ENCODE measurements around the gene SCFD2. TPM values are rescaled to one million over a fixed set of nuclear protein-coding genes. Genes with fewer than 3 reads are reported as not detected.
"Not testable (repeated sequence)": the region's sequence is repeated elsewhere in the genome, so short reads cannot be mapped to it uniquely, and the experiment has no call there.

Gene SCFD2
- total RNA-seq, 1 donor, result 73.8 TPM

DNA sequence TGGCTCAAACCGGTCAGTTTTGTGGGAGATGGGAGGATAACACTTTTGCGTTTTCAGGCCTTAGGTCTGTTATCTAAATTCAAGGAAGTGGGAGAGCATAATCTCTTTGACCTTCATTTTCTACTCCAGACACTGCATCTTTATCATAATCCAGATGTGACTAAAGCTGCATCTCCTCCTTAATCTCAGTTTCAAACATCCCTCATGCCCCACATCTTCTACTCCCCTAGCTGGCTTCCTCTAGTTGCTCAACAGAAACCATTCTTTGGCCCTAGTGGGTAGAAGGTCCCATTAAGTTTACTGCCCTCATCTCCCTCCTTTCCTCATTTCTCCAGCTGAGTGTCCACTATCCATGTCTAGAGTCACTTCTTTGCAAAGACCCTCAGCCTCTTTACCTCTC lies 522.5 kb downstream of the SCFD2 start:
- DNase-seq (ENCODE audit: low read depth in 2 of 3, low spot score in 2 of 3), result no peak

DNA sequence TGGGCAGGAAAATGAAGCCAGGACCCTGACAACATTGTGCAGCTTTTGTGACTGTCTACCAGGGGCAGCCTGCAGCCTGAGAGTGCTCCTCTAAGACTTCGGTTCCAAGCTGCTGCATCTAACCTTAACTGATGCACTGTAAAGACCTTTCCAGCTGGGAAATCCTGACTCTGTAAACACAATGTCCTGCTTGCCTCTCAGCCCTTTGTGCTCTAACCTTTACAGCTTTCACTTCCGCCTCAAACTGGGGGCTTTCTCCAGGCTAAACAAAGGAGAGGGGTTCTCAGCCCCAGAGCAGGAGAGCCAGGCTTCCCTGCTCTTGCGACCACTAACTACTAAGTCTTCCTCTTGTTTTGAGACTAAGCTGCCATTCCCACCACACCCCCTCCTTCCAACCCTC lies 523.1 kb downstream of the SCFD2 start:
- DNase-seq (ENCODE audit: low read depth in 2 of 3, low spot score in 2 of 3), result no peak

DNA sequence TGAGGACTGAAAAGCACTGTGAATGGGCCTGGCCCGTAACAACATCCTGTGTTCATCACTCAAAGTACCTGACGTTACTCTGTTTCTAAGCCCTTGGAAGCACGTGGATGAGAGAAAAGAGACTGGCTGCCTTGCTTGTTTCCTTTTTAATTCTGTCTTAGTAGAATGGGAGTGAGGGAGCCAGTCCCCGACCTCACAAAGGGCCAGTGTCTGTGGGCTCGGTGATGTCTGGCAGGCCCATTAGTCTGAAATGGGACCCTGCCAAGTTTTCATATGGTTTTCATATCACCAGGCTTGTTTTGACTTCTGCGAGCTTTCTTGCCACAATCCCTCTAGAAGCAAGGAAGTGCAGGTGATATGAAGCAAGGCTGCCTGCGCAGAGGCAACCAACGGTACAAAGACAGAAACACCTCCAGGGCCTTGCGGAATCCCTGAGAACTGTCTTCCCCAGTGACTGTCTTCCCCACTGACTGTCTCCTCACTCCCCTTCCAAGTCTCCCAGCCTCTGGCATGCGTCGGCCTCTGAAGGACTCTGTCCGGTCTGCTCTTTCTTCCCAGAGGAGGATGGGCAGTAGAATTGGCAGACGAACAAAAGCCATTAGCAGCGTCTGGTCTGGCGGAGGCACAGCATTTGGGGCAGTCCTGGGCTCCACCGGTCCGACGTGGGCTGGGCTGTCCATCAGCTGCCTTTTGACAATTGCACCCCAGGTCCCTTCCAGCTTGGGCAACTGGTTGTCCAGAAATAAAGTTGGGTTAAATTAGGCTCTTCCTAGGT lies 524.0 kb downstream of the SCFD2 start:
- no peak for DNase-seq (ENCODE audit: low read depth in 2 of 3, low spot score in 2 of 3)

DNA sequence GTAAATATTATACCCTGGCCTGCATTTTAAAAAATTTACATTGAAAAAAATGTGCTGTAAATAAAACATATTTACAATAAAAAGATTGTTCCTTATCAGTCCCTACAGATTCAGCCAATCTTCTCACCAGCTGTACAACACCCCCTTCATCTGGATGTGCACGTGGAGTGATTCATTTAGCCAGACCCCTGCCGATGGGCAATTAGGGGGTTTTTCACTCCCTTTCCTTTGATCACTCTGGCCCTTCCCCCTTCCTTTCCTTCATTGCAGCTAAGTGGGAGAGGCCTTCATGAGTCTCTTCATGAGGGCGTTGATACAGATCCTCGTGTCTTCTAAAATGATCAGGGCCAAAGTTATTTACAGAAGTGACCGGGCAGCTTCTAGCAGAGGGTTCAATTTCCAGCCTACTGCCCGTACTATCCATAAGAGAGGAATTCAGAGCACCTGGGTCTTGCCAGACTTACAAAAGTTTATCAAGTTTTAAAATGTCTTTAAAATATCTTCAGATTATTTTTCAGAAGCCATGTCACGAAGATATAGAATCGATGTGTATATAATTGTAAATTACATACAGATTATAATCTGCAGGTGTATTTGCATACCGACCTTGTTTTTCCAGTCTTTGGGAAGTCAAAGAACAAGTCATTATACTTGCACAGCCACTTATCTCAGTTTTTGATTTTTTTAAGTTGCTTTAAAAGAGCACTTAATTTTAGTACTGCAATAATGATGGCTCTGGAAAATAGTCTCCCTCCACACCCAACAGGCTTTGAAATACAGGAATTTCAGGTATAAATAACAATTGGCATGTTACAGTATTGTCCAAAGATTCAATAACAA lies 525.1 kb downstream of the SCFD2 start:
- no peak for DNase-seq (ENCODE audit: low read depth in 2 of 3, low spot score in 2 of 3)

DNA sequence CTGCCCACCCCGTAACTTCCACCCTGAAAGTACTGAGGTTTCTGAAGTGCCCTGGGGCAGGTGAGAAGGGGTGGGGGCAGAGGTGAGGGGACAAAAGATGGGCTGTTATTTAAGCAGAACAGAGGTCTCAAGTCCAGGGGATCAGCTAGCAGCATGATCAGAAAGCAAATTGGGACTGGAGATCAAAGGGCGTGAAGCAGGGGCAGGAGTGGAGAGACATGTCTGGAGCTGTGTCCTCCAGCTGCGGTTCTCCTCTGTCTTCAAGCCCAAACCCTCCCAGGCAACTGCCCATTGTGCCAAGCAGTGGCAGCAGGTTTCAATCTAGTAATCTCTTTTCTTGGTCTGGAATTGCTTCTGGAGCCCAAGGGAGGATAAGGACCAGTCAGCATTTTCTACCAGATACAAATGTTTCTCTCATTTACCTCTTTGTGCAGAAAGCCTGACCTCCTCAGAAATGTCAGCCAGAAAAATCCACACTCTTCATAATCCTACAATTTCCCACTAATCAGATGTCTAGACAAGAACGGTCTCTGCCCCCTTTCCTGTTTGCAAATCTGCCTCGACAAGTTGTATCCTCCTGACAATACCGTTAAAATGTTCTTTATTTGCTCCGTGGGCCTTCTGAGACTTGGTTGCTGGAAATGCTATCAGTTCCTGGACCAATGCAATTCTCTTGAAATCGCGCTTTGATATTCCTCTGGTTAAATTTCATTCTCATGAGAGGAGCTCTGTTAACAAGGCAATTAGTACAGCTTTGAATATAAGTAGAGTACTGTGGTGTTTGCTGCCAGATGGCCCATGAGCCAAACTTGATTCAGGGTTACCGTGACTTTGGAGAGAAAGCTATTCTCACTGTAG lies 526.9 kb downstream of the SCFD2 start:
- no peak for DNase-seq (ENCODE audit: low read depth in 2 of 3, low spot score in 2 of 3)

DNA sequence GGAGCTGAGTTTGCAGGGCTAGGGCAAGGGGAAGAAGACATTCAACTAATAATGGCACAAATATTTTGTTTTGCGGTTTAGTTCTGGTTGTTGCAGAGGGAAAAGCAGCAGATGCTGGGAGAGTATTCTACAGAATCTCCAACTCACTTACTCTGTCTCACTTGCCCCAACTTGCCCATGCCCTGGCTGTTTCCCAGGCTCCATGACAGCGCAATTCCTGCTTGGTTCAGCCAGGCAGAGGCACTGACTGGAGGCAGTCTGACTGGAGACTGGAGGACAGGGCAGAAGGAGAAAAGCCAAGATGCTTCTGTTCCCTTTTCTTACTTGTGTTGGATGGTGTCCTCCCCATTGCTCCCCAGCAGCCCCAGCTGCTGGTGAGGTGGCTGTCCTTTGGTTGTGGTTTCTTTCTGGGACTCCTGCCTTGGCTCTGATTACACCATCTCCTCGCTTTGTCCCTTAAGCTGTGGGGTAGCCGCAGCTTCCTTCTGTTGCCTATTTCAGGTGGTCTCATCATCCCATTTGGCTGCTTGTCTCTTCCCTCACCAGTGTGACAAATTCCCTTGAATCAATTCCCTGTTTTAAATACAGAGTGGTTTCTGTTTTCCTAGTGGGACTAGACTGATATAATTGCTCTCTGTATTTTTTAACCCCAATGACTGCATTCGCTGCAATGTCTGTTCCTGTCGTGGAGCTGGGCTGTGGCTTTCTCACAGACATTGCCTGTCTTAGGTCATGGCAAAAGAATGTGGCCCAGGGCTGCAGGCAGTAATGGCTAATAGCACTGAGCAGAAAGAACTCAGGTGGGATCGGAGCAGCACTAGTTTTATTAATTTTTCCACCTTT lies 527.9 kb downstream of the SCFD2 start:
- DNase-seq (ENCODE audit: low read depth in 2 of 3, low spot score in 2 of 3), result no peak

DNA sequence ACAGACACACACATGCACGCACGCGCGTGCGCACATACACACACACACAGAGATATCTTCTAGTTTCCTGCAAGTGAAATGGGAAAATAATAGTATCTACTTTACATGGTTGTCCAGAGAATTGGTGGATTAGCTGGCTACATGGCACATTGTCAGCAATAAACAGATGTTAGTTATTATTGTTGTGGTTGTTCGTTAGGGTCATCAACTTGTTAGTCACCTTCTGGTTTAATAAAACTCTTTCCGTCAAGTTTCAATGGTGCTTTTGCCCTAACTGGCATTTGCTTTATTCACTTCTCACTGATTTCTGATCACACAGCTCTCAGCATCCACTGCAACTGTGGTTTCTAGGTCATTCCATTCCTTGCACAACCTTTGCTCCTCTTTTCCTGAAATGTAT lies 529.2 kb downstream of the SCFD2 start:
- no peak for DNase-seq (ENCODE audit: low read depth in 2 of 3, low spot score in 2 of 3)

DNA sequence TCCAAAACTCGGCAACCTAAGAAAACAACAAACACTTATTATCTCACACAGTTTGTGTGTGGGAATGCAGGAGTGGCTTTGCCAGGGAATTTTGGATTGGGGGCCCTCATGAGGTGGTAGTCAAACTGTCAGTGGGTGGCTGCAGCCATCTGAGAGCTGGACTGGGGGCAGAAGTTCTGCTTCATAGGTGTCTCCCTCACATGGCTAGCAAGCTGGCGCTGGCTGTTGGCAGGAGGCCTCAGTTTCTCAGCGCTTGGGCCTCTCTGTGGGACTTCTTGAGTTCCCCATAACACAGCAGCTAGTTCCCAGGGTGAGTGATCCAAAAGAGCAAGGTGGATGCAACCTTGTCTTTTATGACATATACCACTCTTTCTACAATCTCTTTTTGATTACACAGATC lies 529.7 kb downstream of the SCFD2 start:
- no peak for DNase-seq (ENCODE audit: low read depth in 2 of 3, low spot score in 2 of 3)

DNA sequence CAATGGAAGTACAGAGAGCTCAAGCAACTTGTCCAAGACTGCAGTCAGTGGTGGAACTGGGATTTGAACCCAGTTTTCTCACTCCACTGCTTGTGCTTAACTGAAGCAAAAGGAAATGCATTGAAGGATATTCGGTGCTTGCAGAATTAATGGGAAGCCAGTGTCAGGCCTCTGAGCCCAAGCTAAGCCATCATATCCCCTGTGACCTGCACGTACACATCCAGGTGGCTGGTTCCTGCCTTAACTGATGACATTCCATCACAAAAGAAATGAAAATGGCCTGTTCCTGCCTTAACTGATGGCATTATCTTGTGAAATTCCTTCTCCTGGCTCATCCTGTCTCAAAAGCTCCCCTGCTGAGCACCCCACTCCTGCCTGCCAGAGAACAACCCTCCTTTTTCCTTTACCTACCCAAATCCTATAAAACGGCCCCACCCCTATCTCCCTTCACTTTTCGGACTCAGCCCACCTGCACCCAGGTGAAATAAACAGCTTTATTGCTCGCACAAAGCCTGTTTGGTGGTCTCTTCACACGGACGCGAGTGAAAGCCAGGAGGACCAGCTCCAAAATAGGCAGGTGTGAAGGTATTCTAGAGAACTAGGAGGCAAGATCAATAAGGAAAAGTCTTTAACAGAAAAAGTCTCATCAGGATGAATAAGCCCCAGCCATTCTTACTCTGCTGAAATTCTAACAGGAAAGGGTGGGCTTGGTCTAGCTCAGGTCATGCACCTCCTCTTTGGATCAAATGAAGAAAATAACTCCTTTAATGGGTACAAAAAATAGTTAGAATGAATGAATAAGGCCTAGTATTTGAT lies 531.0 kb downstream of the SCFD2 start:
- DNase-seq (ENCODE audit: low read depth in 2 of 3, low spot score in 2 of 3), result not testable (repeated sequence)

DNA sequence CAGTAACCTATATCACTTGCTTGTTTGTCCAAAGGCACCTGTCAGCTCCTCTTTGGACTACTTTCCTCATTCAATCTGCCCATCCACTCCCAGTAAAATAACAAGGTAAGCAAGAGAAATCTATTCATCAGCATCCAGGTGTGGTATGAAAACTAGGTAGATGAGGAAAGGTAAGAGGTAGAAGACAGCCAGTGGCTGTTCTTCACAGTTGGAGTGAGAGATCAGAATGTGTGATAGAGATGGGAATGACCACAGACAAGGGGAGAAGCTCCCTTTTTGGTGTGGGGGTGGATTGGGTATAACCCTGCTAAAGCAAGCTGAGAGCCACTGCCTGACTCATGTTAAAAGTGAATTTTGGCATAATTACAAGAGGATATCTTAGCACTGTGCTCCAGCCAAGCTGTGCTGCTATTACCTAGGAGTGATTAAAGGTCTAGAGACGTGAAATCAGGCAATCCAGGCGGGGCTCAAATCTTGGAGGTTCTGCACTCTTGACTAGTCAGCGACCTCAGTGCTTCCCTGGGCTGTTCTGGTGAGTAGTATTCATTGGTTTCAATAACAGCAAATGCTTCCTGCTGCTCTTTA lies 531.8 kb downstream of the SCFD2 start:
- DNase-seq (ENCODE audit: low read depth in 2 of 3, low spot score in 2 of 3), result no peak

DNA sequence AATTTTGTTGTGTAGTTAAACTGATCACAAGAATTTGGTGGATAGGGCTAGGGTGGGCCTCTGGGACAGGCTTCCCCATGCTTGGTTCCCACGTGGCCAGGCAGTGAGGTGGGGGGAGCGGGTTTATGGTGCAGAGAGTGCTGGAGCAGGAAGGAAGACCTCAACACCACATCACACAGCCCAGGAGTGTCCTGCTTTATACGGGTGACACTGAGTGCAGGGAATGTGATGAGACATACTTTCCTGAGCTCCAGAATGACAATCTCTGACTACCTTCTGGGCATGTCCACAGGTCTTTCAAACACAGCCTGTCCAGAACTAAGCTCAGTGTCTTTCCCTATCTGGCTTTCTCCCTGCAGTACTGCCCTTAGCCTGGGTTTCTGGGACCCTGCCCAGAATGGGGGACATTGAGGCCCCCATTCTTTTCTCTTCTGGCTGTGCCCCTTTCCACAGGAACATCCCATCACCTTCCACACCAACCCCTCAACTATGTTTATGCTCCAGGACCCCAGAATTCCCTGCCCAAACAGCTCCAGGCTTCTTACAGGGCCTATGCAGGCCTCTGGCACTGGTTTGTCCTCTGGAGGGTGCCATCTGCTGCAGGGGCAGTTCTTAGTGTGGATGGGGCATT lies 540.3 kb downstream of the SCFD2 start:
- no peak for DNase-seq (ENCODE audit: low read depth in 2 of 3, low spot score in 2 of 3)

DNA sequence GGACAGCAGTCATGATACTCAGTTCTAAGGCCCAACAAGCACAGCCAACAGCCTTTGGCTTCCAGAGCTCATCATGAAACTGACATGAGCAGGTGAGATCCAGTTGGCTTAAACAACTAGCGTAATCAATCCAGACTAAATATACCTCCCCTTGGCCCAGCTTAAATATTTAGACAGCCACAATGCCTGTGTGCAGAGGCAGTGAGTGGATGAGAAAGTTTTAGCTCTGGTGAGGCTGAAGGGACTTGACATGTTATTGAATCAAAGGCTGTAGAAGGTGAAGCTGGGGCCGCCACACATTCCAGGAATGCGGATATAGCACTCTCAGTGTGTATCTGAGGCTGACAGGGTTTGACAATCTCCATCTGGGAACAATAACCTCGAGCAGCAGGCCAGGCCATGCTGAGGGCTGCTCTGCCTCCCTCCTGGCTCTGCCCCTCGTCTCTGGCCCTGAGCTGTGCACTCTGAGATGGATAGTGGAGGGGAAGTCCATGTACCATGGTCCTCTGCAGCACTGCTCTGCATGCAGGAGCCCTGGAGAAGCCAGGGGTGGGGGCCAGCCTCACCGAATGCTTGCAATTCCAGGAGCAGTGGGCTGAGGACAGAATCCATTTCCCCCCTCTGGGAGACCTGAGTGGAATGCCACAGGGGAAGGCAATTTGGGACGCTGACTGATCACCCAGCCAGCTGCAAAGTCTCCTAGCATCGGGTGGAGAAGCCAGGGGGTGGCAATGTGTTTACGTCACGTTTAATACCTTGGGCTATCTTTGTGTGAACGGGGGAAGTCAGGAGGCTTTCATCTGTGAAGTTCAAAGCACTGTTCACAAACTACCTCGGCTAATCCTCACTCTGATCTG lies 541.0 kb downstream of the SCFD2 start:
- no peak for DNase-seq (ENCODE audit: low read depth in 2 of 3, low spot score in 2 of 3)

DNA sequence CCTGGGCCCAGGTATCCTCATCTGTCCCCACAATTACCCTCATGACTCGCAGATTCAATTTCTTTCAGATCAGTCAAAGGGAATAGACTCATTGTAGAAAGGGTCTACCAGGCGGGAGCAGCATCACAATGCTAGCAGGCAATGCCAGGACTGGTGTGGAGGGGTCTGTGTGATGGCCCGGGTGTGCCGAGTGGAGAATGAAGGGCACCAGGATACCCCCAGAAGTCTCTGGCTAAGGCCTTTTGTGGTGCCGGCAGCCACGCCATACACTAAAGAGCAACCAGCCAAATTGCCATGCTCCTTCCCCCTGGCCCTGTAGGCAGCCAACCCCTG lies 541.6 kb downstream of the SCFD2 start:
- DNase-seq (ENCODE audit: low read depth in 2 of 3, low spot score in 2 of 3), result no peak

DNA sequence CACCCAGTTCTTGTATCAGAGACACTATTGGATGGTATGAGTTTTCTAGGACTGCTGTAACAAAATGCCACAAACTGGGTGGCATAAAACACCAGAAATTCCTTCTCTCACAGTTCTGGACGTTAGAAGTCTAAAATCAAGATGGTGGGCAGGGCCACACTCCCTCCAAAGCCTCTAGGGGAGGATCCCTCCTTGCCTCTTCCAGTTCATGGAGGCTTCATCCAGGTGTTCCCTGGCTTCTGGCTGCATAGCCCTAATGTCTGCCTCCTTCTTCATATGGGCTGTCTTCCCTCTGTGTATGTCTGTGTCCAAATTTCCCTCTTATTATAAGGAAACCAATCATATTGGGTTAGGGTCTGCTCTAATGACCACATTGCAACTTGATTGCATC lies 542.2 kb downstream of the SCFD2 start:
- DNase-seq (ENCODE audit: low read depth in 2 of 3, low spot score in 2 of 3), result no peak
